GM12864 (cell line): ENCODE data around the gene SMARCB1.

Experiments
- DNase-seq: peaks from one replicate; pipeline ENCODE4 v3.0.0-alpha.2; 2011; ENCODE audit warnings: low read depth
- H3K4me3 ChIP-seq: 2 replicates; pipeline ENCODE4 v1.5.1; 2011; ENCODE audit warnings: mild to moderate bottlenecking, low read depth, low read length, control low read depth
- TF ChIP-seq, protein P1 (sequence below): IDR thresholded peaks from 2 replicates; pipeline ENCODE4 v1.5.1; 2011; ENCODE audit warnings: low read depth, mild to moderate bottlenecking, moderate library complexity, low read length, control low read depth, inconsistent platforms; ENCODE audit errors: missing control alignments

SMARCB1 gene

DNA sequence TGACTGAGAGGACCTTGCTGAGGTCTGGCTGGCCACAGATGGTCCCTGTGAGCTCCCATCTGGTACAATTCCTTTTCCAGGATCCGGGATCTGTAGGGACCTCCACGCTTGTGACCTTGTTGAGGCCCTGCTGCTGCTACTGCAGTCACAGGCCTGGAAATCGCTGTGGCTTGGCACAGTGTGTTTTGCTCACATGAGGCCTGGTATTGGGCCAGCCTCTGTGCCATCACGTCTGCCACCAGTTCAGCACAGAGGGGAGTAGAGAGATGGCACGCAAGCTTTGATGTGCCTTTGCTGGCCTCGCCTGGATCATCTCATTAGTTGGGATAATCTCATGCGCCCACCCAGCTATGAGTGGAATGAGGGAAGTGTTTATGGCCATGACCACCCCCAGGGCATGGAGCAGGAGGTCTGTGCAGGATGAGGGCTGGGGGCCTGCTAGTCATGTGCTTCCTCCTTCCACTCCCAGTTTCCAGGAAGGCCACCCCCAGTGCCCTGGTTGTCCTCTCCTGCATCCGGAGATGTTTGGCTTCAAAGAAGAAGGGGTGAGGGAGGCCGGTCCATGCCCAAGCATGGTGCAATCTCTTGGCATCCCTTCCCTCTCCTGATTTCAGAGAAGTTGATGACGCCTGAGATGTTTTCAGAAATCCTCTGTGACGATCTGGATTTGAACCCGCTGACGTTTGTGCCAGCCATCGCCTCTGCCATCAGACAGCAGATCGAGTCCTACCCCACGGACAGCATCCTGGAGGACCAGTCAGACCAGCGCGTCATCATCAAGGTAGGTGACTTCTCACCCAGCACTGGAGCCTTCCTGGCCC, 29.6 kb downstream of the SMARCB1 start:
- DNase-seq: no peak
- TF ChIP-seq, protein P1, sequence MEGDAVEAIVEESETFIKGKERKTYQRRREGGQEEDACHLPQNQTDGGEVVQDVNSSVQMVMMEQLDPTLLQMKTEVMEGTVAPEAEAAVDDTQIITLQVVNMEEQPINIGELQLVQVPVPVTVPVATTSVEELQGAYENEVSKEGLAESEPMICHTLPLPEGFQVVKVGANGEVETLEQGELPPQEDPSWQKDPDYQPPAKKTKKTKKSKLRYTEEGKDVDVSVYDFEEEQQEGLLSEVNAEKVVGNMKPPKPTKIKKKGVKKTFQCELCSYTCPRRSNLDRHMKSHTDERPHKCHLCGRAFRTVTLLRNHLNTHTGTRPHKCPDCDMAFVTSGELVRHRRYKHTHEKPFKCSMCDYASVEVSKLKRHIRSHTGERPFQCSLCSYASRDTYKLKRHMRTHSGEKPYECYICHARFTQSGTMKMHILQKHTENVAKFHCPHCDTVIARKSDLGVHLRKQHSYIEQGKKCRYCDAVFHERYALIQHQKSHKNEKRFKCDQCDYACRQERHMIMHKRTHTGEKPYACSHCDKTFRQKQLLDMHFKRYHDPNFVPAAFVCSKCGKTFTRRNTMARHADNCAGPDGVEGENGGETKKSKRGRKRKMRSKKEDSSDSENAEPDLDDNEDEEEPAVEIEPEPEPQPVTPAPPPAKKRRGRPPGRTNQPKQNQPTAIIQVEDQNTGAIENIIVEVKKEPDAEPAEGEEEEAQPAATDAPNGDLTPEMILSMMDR: no peak
- no peak overlapping the region for H3K4me3 ChIP-seq

DNA sequence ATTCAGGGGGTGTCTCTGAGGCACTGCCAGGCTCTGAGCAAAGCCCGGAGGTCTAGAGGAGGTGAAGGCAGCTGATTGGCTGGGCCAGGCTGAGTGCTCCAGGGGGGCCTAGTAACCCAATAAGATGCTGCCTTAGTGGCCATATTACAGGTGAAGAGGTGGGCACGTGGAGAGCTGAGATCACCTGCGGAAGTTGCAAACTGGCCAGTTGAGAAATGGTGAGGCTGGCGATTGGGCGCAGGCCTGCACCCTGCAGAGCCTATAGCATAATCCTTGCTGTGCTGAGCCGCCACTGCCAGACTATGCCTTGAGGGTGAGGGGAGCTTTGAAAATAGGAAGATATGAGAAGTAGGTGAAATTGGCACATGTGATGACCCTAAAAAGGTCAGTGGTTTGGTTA, 30.4 kb downstream of the SMARCB1 start:
- H3K4me3 ChIP-seq: no peak overlapping the region
- DNase-seq: no peak
- TF ChIP-seq, protein P1: no peak

- no peak for DNase-seq
- TF ChIP-seq, protein P1: no peak
These were observed 31.8 kb downstream of the SMARCB1 start for GRCh38 chr22:23818541-23818940.

GRCh38 chr22:23820748-23821211, 34.0 kb downstream of the SMARCB1 start:
- DNase-seq: no peak
- TF ChIP-seq, protein P1: no peak
- H3K4me3 ChIP-seq: no peak overlapping the region

More at GRCh38 chr22:23818541-23818940, 31.8 kb downstream of the SMARCB1 start:
- H3K4me3 ChIP-seq: no peak overlapping the region

- TF ChIP-seq, protein P1: no peak
- DNase-seq: no peak
- H3K4me3 ChIP-seq: no peak overlapping the region
These were observed 35.4 kb downstream of the SMARCB1 start for GRCh38 chr22:23822101-23822671.

DNA sequence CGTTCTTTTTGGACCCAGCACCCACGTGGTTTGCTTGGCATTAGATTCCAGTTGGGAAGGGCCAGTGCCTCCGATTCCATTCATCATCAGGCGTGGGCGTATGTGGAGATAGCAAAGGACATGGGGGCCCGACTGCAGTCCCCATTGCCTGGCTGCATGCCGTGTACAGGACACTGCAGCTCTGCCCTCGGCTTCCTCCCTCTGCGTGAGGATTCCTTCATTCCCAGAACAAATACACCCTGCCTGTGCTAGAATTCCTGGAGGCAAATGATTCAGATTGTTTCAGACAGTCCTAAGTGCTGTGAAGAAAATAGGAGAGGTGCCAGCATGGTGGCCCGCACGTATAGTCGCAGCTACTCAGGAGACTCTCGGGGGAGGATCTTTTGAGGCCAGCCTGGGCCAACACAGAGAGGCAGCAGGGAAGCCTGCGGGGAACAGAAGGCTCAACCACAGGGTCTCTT, 36.6 kb downstream of the SMARCB1 start:
- TF ChIP-seq, protein P1: no peak
- H3K4me3 ChIP-seq: no peak overlapping the region
- DNase-seq: no peak
